Nephron (organoid): Measurements from ENCODE around the gene RAB27B.

Experiments
- H3K27ac Mint-ChIP-seq, 3 experiments: 2 replicates each; pipeline ENCODE4 v1.8.0; 2020; ENCODE audit warnings: mixed read lengths in 3 of 3, mild to moderate bottlenecking in 2 of 3, moderate library complexity in 1 of 3
- H3K27me3 Mint-ChIP-seq: 2 replicates; pipeline ENCODE4 v1.8.0; 2021; ENCODE audit warnings: low read depth, mild to moderate bottlenecking, moderate library complexity, mixed read lengths
- H3K36me3 Mint-ChIP-seq: 2 replicates; pipeline ENCODE4 v1.8.0; 2020; ENCODE audit warnings: low read depth, mixed read lengths
- H3K4me1 Mint-ChIP-seq: 2 replicates; pipeline ENCODE4 v1.8.0; 2020; ENCODE audit warnings: mixed read lengths
- H3K4me3 Mint-ChIP-seq, 3 experiments: 2 replicates each; pipeline ENCODE4 v1.8.0; 2020; ENCODE audit warnings: mild to moderate bottlenecking in 3 of 3, mixed read lengths in 3 of 3, moderate library complexity in 2 of 3
- H3K9me3 Mint-ChIP-seq: 2 replicates; pipeline ENCODE4 v1.8.0; 2020; ENCODE audit warnings: mixed read lengths
- TF ChIP-seq, protein P1 (sequence below), 3 experiments: fragments of 200-600 bp; sonication (generic); IDR thresholded peaks; one replicate each; pipeline ENCODE4 v1.5.0; 2021; ENCODE audit warnings: antibody characterized with exemption in 3 of 3; ENCODE audit not compliant: unreplicated experiment in 3 of 3

RAB27B gene

GRCh38 chr18:54875063-54875462 is 46.8 kb downstream of the RAB27B start:
- H3K9me3 Mint-ChIP-seq: no peaks in the 10 kb centered on the region
- H3K27ac Mint-ChIP-seq: no peak overlapping the region
- H3K4me3 Mint-ChIP-seq: no peak overlapping the region
- no peaks in the 10 kb centered on the region for H3K36me3 Mint-ChIP-seq
- no peaks in the 10 kb centered on the region for H3K27me3 Mint-ChIP-seq
- TF ChIP-seq, protein P1, sequence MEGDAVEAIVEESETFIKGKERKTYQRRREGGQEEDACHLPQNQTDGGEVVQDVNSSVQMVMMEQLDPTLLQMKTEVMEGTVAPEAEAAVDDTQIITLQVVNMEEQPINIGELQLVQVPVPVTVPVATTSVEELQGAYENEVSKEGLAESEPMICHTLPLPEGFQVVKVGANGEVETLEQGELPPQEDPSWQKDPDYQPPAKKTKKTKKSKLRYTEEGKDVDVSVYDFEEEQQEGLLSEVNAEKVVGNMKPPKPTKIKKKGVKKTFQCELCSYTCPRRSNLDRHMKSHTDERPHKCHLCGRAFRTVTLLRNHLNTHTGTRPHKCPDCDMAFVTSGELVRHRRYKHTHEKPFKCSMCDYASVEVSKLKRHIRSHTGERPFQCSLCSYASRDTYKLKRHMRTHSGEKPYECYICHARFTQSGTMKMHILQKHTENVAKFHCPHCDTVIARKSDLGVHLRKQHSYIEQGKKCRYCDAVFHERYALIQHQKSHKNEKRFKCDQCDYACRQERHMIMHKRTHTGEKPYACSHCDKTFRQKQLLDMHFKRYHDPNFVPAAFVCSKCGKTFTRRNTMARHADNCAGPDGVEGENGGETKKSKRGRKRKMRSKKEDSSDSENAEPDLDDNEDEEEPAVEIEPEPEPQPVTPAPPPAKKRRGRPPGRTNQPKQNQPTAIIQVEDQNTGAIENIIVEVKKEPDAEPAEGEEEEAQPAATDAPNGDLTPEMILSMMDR (IDR thresholded peaks at IDR 0.05; ENCODE audit: unreplicated experiment in 3 of 3): no peak
- H3K4me1 Mint-ChIP-seq: no peaks in the 10 kb centered on the region

DNA sequence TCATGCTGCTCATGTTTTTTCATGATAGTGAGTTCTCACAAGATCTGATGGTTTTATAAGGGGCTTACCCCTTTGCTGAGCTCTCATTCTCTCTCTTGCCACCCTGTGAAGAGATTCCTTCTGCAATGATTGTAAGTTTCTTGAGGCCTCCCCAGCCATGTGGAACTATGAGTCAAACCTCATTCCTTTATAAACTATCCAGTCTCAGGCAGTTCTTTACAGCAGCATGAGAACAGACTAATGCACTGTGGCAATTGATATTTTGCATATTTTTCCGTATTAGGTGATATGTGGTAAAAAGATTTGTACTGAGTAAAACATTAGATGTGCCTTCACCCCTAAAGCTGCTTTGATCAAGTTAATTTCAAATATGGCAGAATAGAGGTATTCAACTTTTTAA is 48.8 kb downstream of the RAB27B start:
- H3K4me1 Mint-ChIP-seq: peaks cover 5% of the 10 kb centered on the region
- TF ChIP-seq, protein P1 (IDR thresholded peaks at IDR 0.05; ENCODE audit: unreplicated experiment in 3 of 3): no peak
- no peak overlapping the region for H3K4me3 Mint-ChIP-seq
- no peaks in the 10 kb centered on the region for H3K36me3 Mint-ChIP-seq
- no peak overlapping the region for H3K27ac Mint-ChIP-seq
- no peaks in the 10 kb centered on the region for H3K9me3 Mint-ChIP-seq
- H3K27me3 Mint-ChIP-seq: peaks cover 4% of the 10 kb centered on the region

- Mint-ChIP-seq H3K4me3 (no peak overlapping the region), H3K36me3 (no peaks in the 10 kb centered on the region), H3K27me3 (peaks cover 4% of the 10 kb centered on the region), H3K9me3 (no peaks in the 10 kb centered on the region), H3K27ac (no peak overlapping the region), H3K4me1 (peaks cover 5% of the 10 kb centered on the region)
- TF ChIP-seq, protein P1 (IDR thresholded peaks at IDR 0.05; ENCODE audit: unreplicated experiment in 3 of 3): no peak
Observed at GRCh38 chr18:54878159-54878622, 49.9 kb downstream of the RAB27B start.

GRCh38 chr18:54878659-54879358 is 50.5 kb downstream of the RAB27B start:
- Mint-ChIP-seq H3K4me3 (no peak overlapping the region), H3K9me3 (no peaks in the 10 kb centered on the region), H3K4me1 (peaks cover 5% of the 10 kb centered on the region), H3K27ac (no peak overlapping the region), H3K27me3 (peaks cover 4% of the 10 kb centered on the region), H3K36me3 (no peaks in the 10 kb centered on the region)
- TF ChIP-seq, protein P1 (IDR thresholded peaks at IDR 0.05; ENCODE audit: unreplicated experiment in 3 of 3): no peak

DNA sequence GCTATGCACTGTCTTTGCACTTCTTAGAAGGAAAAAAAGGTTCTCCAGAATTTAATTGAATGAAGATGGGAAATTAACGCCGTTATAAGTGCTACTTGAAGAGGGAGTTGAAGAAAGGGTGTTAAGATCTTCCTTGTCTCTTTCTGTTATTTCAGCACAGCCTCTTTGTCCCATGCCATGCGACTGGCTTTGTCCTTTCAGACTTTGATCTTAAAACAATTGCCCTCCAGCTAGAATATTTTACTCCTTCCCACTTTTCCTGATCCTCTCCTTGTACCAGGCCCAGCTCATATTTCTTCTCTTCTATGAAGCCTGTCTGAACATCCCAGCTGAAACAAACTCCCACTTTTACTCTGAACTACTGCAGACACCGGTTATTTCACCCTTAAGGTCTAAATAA is 51.4 kb downstream of the RAB27B start:
- Mint-ChIP-seq H3K27ac (no peak overlapping the region), H3K4me1 (peaks cover 5% of the 10 kb centered on the region), H3K36me3 (no peaks in the 10 kb centered on the region), H3K27me3 (peaks cover 4% of the 10 kb centered on the region), H3K4me3 (no peak overlapping the region), H3K9me3 (no peaks in the 10 kb centered on the region)
- TF ChIP-seq, protein P1 (IDR thresholded peaks at IDR 0.05; ENCODE audit: unreplicated experiment in 3 of 3): no peak
